A549 (cell line): ENCODE measurements around the gene GAS7. TPM values are rescaled to one million over a fixed set of nuclear protein-coding genes. Genes with fewer than 3 reads are reported as not detected.
A peak's percentile ranks its signal among the peaks of the same experiment; 100 is the strongest.

Experiments
- ATAC-seq, 2 experiments: fragments of 200-7000 bp in 1 of 2; fragments of >200 bp in 1 of 2; cut with Nextera tagmentation in 1 of 2; cut with Tn5 transposase in 1 of 2; 3 replicates each; pipeline versions ENCODE4 v1.8.0 to v1.9.1; 2018 to 2020; ENCODE audit warnings: mild to moderate bottlenecking in 1 of 2, moderate library complexity in 1 of 2
- CTCF ChIA-PET: fragments of 300-600 bp; sonication (Branson Sonifier 250); formaldehyde crosslinking; extraction: SDS; loops from one replicate; lab custom pipeline; 2021; ENCODE audit warnings: antibody characterized with exemption, inconsistent platforms; lab: Yijun Ruan, JAX
- POLR2A ChIA-PET: fragments of 350-600 bp; formaldehyde crosslinking; extraction: SDS; loops from one replicate; lab custom pipeline; 2021; ENCODE audit warnings: antibody characterized with exemption, inconsistent platforms; lab: Yijun Ruan, JAX
- DNase-seq, 2 experiments: peaks; one replicate each; pipeline versions ENCODE4 v3.0.0 to v3.0.0-alpha.2; 2011 to 2016; ENCODE audit warnings: low read depth in 1 of 2, low spot score in 1 of 2
- FAIRE-seq: peaks from 2 replicates; lab custom pipeline; 2011; peaks lifted over from hg19 to GRCh38; lab: Jason Lieb, UNC
- H3K27ac ChIP-seq, 2 experiments: fragments of >200 bp; sonication (Bioruptor Twin); formaldehyde crosslinking; 3 replicates each; pipeline ENCODE4 v1.5.1; 2016 to 2017
- H3K4me1 ChIP-seq: fragments of >200 bp; sonication (Bioruptor Twin); formaldehyde crosslinking; 3 replicates; pipeline ENCODE4 v1.6.1; 2016
- H3K4me2 ChIP-seq: fragments of >200 bp; sonication (Bioruptor Twin); formaldehyde crosslinking; 3 replicates; pipeline ENCODE4 v1.6.1; 2016
- H3K4me3 ChIP-seq: fragments of >200 bp; sonication (Bioruptor Twin); formaldehyde crosslinking; 3 replicates; pipeline ENCODE4 v1.5.1; 2016
- H3K9me3 ChIP-seq: fragments of >200 bp; sonication (Bioruptor Twin); formaldehyde crosslinking; 3 replicates; pipeline ENCODE4 v1.6.1; 2016
- BCL3 ChIP-seq: fragments of >200 bp; sonication (Bioruptor Twin); formaldehyde crosslinking; IDR thresholded peaks from 3 replicates; pipeline ENCODE4 v1.6.1; 2016
- BHLHE40 ChIP-seq: IDR thresholded peaks from 2 replicates; pipeline ENCODE4 v1.6.1; 2012; ENCODE audit warnings: low read depth, low read length, inconsistent platforms
- CTCF ChIP-seq: fragments of >200 bp; sonication (Bioruptor Twin); formaldehyde crosslinking; IDR thresholded peaks from 3 replicates; pipeline ENCODE4 v1.5.1; 2016
- EHF ChIP-seq: fragments of 250-450 bp; sonication (Bioruptor Pico); IDR thresholded peaks from 2 replicates; pipeline ENCODE4 v1.5.0; 2020; ENCODE audit warnings: mild to moderate bottlenecking
- EHMT2 ChIP-seq: fragments of 200-600 bp; sonication (generic); IDR thresholded peaks from 2 replicates; pipeline ENCODE4 v1.6.1; 2016; ENCODE audit warnings: antibody characterized with exemption, low read depth, mild to moderate bottlenecking, moderate library complexity
- ESRRA ChIP-seq: fragments of 150-350 bp; IDR thresholded peaks from 2 replicates; pipeline ENCODE4 v1.6.1; 2014; ENCODE audit warnings: mild to moderate bottlenecking, low read length, borderline replicate concordance
- FOSL2 ChIP-seq, 2 experiments: fragments of 450-650 bp in 1 of 2; fragments of >200 bp in 1 of 2; sonication (Bioruptor Twin) in 1 of 2; formaldehyde crosslinking; IDR thresholded peaks; 2 replicates each; pipeline versions ENCODE4 v1.5.0 to v1.6.1; 2016 to 2020; ENCODE audit warnings: mild to moderate bottlenecking in 1 of 2, moderate library complexity in 1 of 2
- HMGXB4 ChIP-seq: fragments of 250-450 bp; sonication (Bioruptor Pico); IDR thresholded peaks from 2 replicates; pipeline ENCODE4 v1.5.0; 2021; ENCODE audit warnings: mild to moderate bottlenecking, moderate library complexity, borderline replicate concordance
- KDM5A ChIP-seq: fragments of 200-600 bp; sonication (generic); IDR thresholded peaks from 2 replicates; pipeline ENCODE4 v1.6.1; 2016; ENCODE audit warnings: antibody characterized with exemption, mild to moderate bottlenecking
- MAFK ChIP-seq: fragments of 450-650 bp; IDR thresholded peaks from 2 replicates; pipeline ENCODE4 v1.6.1; 2014; ENCODE audit not compliant: partially characterized antibody
- MAZ ChIP-seq: fragments of 150-350 bp; IDR thresholded peaks from 2 replicates; pipeline ENCODE4 v1.6.1; 2014; ENCODE audit warnings: antibody characterized with exemption, low read depth, low read length, borderline replicate concordance
- PHF8 ChIP-seq: fragments of 200-600 bp; sonication (generic); IDR thresholded peaks from 2 replicates; pipeline ENCODE4 v1.6.1; 2016; ENCODE audit warnings: low read depth, mild to moderate bottlenecking, antibody characterized with exemption, moderate library complexity, borderline replicate concordance
- REST ChIP-seq: fragments of 200-600 bp; sonication (generic); IDR thresholded peaks from 2 replicates; pipeline ENCODE4 v1.6.1; 2016; ENCODE audit warnings: antibody characterized with exemption, mild to moderate bottlenecking, moderate library complexity
- RFX5 ChIP-seq: fragments of 450-650 bp; IDR thresholded peaks from 2 replicates; pipeline ENCODE4 v1.7.1; 2014; ENCODE audit warnings: antibody characterized with exemption, mild to moderate bottlenecking, moderate library complexity
- TFCP2L1 ChIP-seq: fragments of 250-450 bp; sonication (Bioruptor Pico); IDR thresholded peaks from 2 replicates; pipeline ENCODE4 v1.5.0; 2021; ENCODE audit warnings: mild to moderate bottlenecking
- TP53 ChIP-seq: fragments of 250-450 bp; sonication (Bioruptor Pico); IDR thresholded peaks from 2 replicates; pipeline ENCODE4 v1.5.0; 2021; ENCODE audit warnings: mild to moderate bottlenecking, moderate library complexity
- ZFP36 ChIP-seq: fragments of 450-650 bp; IDR thresholded peaks from 2 replicates; pipeline ENCODE4 v1.6.1; 2014; ENCODE audit warnings: borderline replicate concordance; ENCODE audit not compliant: partially characterized antibody
- WGBS: methylation state at CpG from one replicate; pipeline ENCODE4 v1.1.6; 2017; ENCODE audit errors: missing lambda C conversion rate; 5-methylcytosine and 5-hydroxymethylcytosine counted together
- polyA plus RNA-seq, 4 experiments: library from polyadenylated mRNA; depleted of rRNA in 3 of 4; stranded (reverse); fragments of >200 nt; fragmentation: RNase III in 1 of 4; extraction: RNeasy Plus Mini Kit Qiagen cat#74134 plus additional on column Dnase treatment in 1 of 4; gene quantifications; 2 replicates in 3 of 4; 3 replicates in 1 of 4; pipeline ENCODE4 v1.2.3, GENCODE V29; 2011 to 2017
- TF ChIP-seq, protein P1 (sequence below): IDR thresholded peaks from 2 replicates; pipeline ENCODE4 v1.6.1; 2012; ENCODE audit warnings: low read depth, borderline replicate concordance
- TF ChIP-seq, protein P2 (sequence below): IDR thresholded peaks from 2 replicates; pipeline ENCODE4 v1.6.1; 2012
- TF ChIP-seq, protein P3 (sequence below): fragments of 450-650 bp; IDR thresholded peaks from 2 replicates; pipeline ENCODE4 v1.6.1; 2014; ENCODE audit warnings: antibody characterized with exemption

The GAS7 gene
- polyA plus RNA-seq, 2 of the 4 experiments (the other 2 are of a cell fraction) = 1.3 to 1.5 TPM

- no peak for DNase-seq
- CTCF ChIA-PET = interaction anchor here (0.8 to 1.1 kb wide), 3 partner anchors 27 to 360 kb away, joined by 3 read pairs; no protein-coding TSS in a partner anchor
- no peak for FAIRE-seq
Observed at GRCh38 chr17:10088444-10088843, 110.0 kb downstream of the GAS7 start.

GRCh38 chr17:10087355-10087754 lies 111.1 kb downstream of the GAS7 start:
- ChIA-PET CTCF (interaction anchor here (1.1 kb wide), 1 partner anchor 359 kb away, joined by 3 read pairs; no protein-coding TSS in a partner anchor), POLR2A (interaction anchor here (0.6 kb wide), 1 partner anchor 17 kb away, joined by 6 read pairs; no protein-coding TSS in a partner anchor)
- WGBS = 71% methylated on average over 3 of the region's 3 CpGs
- no peak for DNase-seq
- FAIRE-seq = no peak
- Histone ChIP-seq H3K4me2 (no peak overlapping the region), H3K4me1 (peaks cover 10% of the 10 kb centered on the region), H3K4me3 (no peak overlapping the region), H3K27ac (no peak overlapping the region), H3K9me3 (peaks cover 7% of the 10 kb centered on the region; the same call in 2 of the 3 replicates)
- TF ChIP-seq ESRRA (no peak), BCL3 (no peak), EHMT2 (no peak), FOSL2 (IDR thresholded peaks at IDR 0.05) (no peak), FOSL2 (CRISPR knock-in tag; IDR thresholded peaks at IDR 0.05) (no peak), KDM5A (no peak), ZFP36 (no peak), EHF (CRISPR knock-in tag) (no peak), REST (no peak), HMGXB4 (CRISPR knock-in tag) (no peak)
- TF ChIP-seq, protein P1, sequence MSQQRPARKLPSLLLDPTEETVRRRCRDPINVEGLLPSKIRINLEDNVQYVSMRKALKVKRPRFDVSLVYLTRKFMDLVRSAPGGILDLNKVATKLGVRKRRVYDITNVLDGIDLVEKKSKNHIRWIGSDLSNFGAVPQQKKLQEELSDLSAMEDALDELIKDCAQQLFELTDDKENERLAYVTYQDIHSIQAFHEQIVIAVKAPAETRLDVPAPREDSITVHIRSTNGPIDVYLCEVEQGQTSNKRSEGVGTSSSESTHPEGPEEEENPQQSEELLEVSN = no peak
- no peak for ATAC-seq

More at GRCh38 chr17:10088444-10088843, 110.0 kb downstream of the GAS7 start:
- TF ChIP-seq PHF8 (no peak), MAFK (peak; percentile 74)
- TF ChIP-seq, all 56 proteins: peak for 1
- 29% methylated on average over 6 of the region's 6 CpGs for WGBS
- Histone ChIP-seq H3K4me3 (no peak overlapping the region), H3K4me1 (peaks cover 10% of the 10 kb centered on the region), H3K4me2 (no peak overlapping the region), H3K27ac (no peak overlapping the region), H3K9me3 (peaks cover 9% of the 10 kb centered on the region; the same call in 2 of the 3 replicates)
- no peak for ATAC-seq
- POLR2A ChIA-PET = no interaction called here

DNA sequence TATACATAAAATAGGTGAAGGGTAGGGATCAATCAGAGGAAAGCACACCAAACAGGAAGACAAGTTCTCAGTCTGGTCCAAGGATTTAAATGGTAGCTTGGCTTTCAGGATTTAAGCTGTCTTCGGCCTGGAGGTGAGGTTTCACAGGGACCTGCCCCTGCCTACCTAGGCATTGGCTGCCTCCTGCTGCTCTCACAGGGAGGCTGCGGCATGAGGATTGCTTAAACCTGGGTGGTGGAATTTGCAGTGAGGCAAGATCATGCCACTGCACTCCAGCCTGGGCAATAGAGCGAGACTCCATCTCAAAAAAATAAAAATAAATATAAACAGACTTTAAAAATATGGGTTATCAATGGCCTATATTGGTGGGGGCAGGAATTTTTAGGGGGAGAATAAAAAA lies 114.5 kb downstream of the GAS7 start:
- TF ChIP-seq MAZ (no peak), RFX5 (no peak), BHLHE40 (no peak), EHF (CRISPR knock-in tag) (no peak), TP53 (CRISPR knock-in tag) (no peak), CTCF (no peak), PHF8 (no peak), TFCP2L1 (CRISPR knock-in tag) (no peak)
- TF ChIP-seq, protein P2, sequence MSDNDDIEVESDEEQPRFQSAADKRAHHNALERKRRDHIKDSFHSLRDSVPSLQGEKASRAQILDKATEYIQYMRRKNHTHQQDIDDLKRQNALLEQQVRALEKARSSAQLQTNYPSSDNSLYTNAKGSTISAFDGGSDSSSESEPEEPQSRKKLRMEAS = no peak
- TF ChIP-seq, protein P3, sequence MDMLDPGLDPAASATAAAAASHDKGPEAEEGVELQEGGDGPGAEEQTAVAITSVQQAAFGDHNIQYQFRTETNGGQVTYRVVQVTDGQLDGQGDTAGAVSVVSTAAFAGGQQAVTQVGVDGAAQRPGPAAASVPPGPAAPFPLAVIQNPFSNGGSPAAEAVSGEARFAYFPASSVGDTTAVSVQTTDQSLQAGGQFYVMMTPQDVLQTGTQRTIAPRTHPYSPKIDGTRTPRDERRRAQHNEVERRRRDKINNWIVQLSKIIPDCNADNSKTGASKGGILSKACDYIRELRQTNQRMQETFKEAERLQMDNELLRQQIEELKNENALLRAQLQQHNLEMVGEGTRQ = no peak
- TF ChIP-seq, all 56 proteins: peak for 0
- peaks cover 4% of the 10 kb centered on the region; the same call in 2 of the 3 replicates for H3K9me3 ChIP-seq
- DNase-seq (no peak), ATAC-seq (no peak), FAIRE-seq (no peak)
- CTCF ChIA-PET = interaction anchor here (0.5 to 1.2 kb wide), 2 partner anchors 34 to 47 kb away, joined by 3 read pairs; no protein-coding TSS in a partner anchor
- 55% methylated on average over 3 of the region's 3 CpGs for WGBS
- no peak overlapping the region for H3K27ac ChIP-seq
- POLR2A ChIA-PET = no interaction called here
- peaks cover 10% of the 10 kb centered on the region for H3K4me1 ChIP-seq
- no peak overlapping the region for H3K4me3 ChIP-seq
- no peak overlapping the region for H3K4me2 ChIP-seq
